Natural killer cell (primary cell): Measurements from ENCODE around the gene DOCK9. TPM values are rescaled to one million over a fixed set of nuclear protein-coding genes. Genes with fewer than 3 reads are reported as not detected.

Experiments used
- ATAC-seq, 3 donors: fragments of 150-1000 bp in 2 of 3; fragments of 200-7000 bp in 1 of 3; cut with Tn5 transposase; 1 replicate in 1 of 3; 2 replicates in 2 of 3; pipeline ENCODE4 v1.10.0; 2021; ENCODE audit warnings: mild to moderate bottlenecking in 2 of 3, moderate library complexity in 2 of 3
- DNase-seq, 2 donors: peaks; one replicate each; pipeline versions ENCODE4 v3.0.0 to v3.0.0-alpha.2; 2013 to 2021; ENCODE audit warnings: mixed read lengths in 1 of 2
- H3K27ac ChIP-seq: one replicate; pipeline ENCODE4 v1.5.1; 2013; ENCODE audit warnings: mild to moderate bottlenecking, low read length
- H3K27me3 ChIP-seq: one replicate; pipeline ENCODE4 v1.6.1; 2013; ENCODE audit warnings: low read length; ENCODE audit not compliant: control insufficient read depth, insufficient read depth
- H3K36me3 ChIP-seq: one replicate; pipeline ENCODE4 v1.6.1; 2013; ENCODE audit warnings: low read length; ENCODE audit not compliant: control insufficient read depth, insufficient read depth
- H3K4me1 ChIP-seq: one replicate; pipeline ENCODE4 v1.6.1; 2013; ENCODE audit warnings: low read length; ENCODE audit not compliant: control insufficient read depth, insufficient read depth
- H3K4me3 ChIP-seq: one replicate; pipeline ENCODE4 v1.5.1; 2013; ENCODE audit warnings: low read length
- H3K9me3 ChIP-seq: one replicate; pipeline ENCODE4 v1.6.1; 2013; ENCODE audit warnings: low read length; ENCODE audit not compliant: control insufficient read depth, insufficient read depth
- H3K27ac Mint-ChIP-seq, 2 donors: one replicate each; pipeline ENCODE4 v1.8.0; 2022; ENCODE audit warnings: mild to moderate bottlenecking in 2 of 2, mixed read lengths in 2 of 2, moderate library complexity in 1 of 2
- H3K27me3 Mint-ChIP-seq, 2 donors: one replicate each; pipeline ENCODE4 v1.8.0; 2022; ENCODE audit warnings: low read depth in 2 of 2, mixed read lengths in 2 of 2
- H3K36me3 Mint-ChIP-seq: one replicate; pipeline ENCODE4 v1.8.0; 2022; ENCODE audit warnings: mixed read lengths
- H3K4me1 Mint-ChIP-seq, 2 donors: one replicate each; pipeline ENCODE4 v1.8.0; 2022; ENCODE audit warnings: mixed read lengths in 2 of 2
- H3K4me3 Mint-ChIP-seq: one replicate; pipeline ENCODE4 v1.8.0; 2022; ENCODE audit warnings: mild to moderate bottlenecking, moderate library complexity, mixed read lengths
- H3K9me3 Mint-ChIP-seq, 2 donors: one replicate each; pipeline ENCODE4 v1.8.0; 2022; ENCODE audit warnings: mixed read lengths in 2 of 2
- CTCF ChIP-seq: fragments of 200-600 bp; IDR thresholded peaks from one replicate; pipeline ENCODE4 v1.8.0; 2022; ENCODE audit warnings: antibody characterized with exemption
- WGBS: methylation state at CpG from one replicate; pipeline ENCODE4 v1.1.7; 2013; ENCODE audit warnings: missing lambda C conversion rate; ENCODE audit not compliant: insufficient coverage; 5-methylcytosine and 5-hydroxymethylcytosine counted together
- intact Hi-C: fragments of 100-400 bp; cut with micrococcal nuclease; formaldehyde crosslinking; loops from one replicate; pipeline ENCODE4 v1.14.2; 2022
- total RNA-seq, 4 donors: library from RNA; stranded (reverse); fragments of 120-200 nt in 1 of 4; gene quantifications; one replicate each; pipeline versions ENCODE4 v1.2.3 to v1.2.4, GENCODE V29; 2013 to 2022

The DOCK9 gene
- total RNA-seq, 3 donors from 2014 or later (not counting 1 experiment from before 2014, with no cell fraction given), result 31.5 to 42.5 (median 40.9) TPM

DNA sequence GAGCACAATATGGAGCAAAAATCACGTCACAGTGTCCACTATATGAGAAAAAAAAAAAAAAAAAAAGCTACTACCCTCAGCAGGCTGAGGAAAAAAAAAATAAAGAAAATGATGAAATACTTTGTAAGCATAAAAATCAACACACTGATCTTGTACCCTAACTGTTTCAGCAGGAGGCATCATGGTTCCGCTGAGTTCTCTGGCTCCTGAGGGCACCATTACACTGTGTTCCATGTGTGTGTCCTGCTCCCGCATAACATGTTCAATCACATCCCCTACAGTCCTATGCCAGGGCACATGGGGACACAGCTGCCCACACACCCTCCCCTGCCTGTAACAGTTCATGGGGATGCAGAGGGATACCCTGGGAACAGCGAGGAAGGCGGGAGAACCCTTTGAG lies 33.5 kb downstream of the DOCK9 start:
- no peak overlapping the region for H3K27ac Mint-ChIP-seq
- no peaks in the 10 kb centered on the region for H3K4me1 ChIP-seq
- no peaks in the 10 kb centered on the region for H3K27me3 ChIP-seq
- no peaks in the 10 kb centered on the region for H3K9me3 ChIP-seq
- H3K36me3 ChIP-seq, result no peaks in the 10 kb centered on the region
- no peak overlapping the region for H3K4me3 ChIP-seq
- ATAC-seq, result no peak
- peaks cover 0 to 8% of the 10 kb centered on the region in 2 donors for H3K4me1 Mint-ChIP-seq
- H3K27ac ChIP-seq, result no peak overlapping the region
- DNase-seq, result no peak
- no peak overlapping the region for H3K4me3 Mint-ChIP-seq
- H3K9me3 Mint-ChIP-seq, result no peaks in the 10 kb centered on the region
- H3K27me3 Mint-ChIP-seq, result no peaks in the 10 kb centered on the region
- 96% methylated on average over 4 of the region's 5 CpGs for WGBS
- intact Hi-C loops, result no loop called here
- no peak for TF ChIP-seq CTCF
- no peaks in the 10 kb centered on the region for H3K36me3 Mint-ChIP-seq

- peaks cover 0 to 8% of the 10 kb centered on the region in 2 donors for H3K4me1 Mint-ChIP-seq
These were observed 34.9 kb downstream of the DOCK9 start for GRCh38 chr13:98942997-98943396.

GRCh38 chr13:98942485-98942884 lies 35.4 kb downstream of the DOCK9 start:
- Histone ChIP-seq H3K4me3 (no peak overlapping the region), H3K27me3 (no peaks in the 10 kb centered on the region), H3K9me3 (no peaks in the 10 kb centered on the region), H3K27ac (no peak overlapping the region), H3K4me1 (no peaks in the 10 kb centered on the region), H3K36me3 (no peaks in the 10 kb centered on the region)
- H3K36me3 Mint-ChIP-seq, result no peaks in the 10 kb centered on the region
- H3K4me1 Mint-ChIP-seq, result peaks cover 0 to 8% of the 10 kb centered on the region in 2 donors
- H3K27ac Mint-ChIP-seq, result no peak overlapping the region
- H3K4me3 Mint-ChIP-seq, result no peak overlapping the region
- DNase-seq (no peak), ATAC-seq (peak in 1 of 3 donors; percentile 25)
- H3K9me3 Mint-ChIP-seq, result no peaks in the 10 kb centered on the region
- intact Hi-C loops, result no loop called here
- no peaks in the 10 kb centered on the region for H3K27me3 Mint-ChIP-seq
- WGBS, result 98% methylated on average over 6 of the region's 7 CpGs
- TF ChIP-seq CTCF, result no peak

More at GRCh38 chr13:98942997-98943396, 34.9 kb downstream of the DOCK9 start:
- no peak for TF ChIP-seq CTCF
- Mint-ChIP-seq H3K4me3 (no peak overlapping the region), H3K27ac (no peak overlapping the region), H3K36me3 (no peaks in the 10 kb centered on the region), H3K27me3 (no peaks in the 10 kb centered on the region), H3K9me3 (no peaks in the 10 kb centered on the region)
- no peaks in the 10 kb centered on the region for H3K4me1 ChIP-seq
- intact Hi-C loops, result no loop called here
- no peak for ATAC-seq
- DNase-seq, result no peak
- WGBS, result 80% methylated on average over 3 of the region's 3 CpGs
- no peaks in the 10 kb centered on the region for H3K27me3 ChIP-seq
- H3K27ac ChIP-seq, result no peak overlapping the region
- H3K36me3 ChIP-seq, result no peaks in the 10 kb centered on the region
- no peaks in the 10 kb centered on the region for H3K9me3 ChIP-seq
- no peak overlapping the region for H3K4me3 ChIP-seq

GRCh38 chr13:98941536-98941935 lies 36.3 kb downstream of the DOCK9 start:
- no peaks in the 10 kb centered on the region for H3K27me3 ChIP-seq
- no peak overlapping the region for H3K27ac ChIP-seq
- 96% methylated on average over 4 of the region's 4 CpGs for WGBS
- Mint-ChIP-seq H3K4me1 (peaks cover 0 to 3% of the 10 kb centered on the region in 2 donors), H3K27me3 (no peaks in the 10 kb centered on the region), H3K4me3 (no peak overlapping the region), H3K36me3 (no peaks in the 10 kb centered on the region), H3K27ac (no peak overlapping the region), H3K9me3 (no peaks in the 10 kb centered on the region)
- TF ChIP-seq CTCF, result no peak
- no peaks in the 10 kb centered on the region for H3K36me3 ChIP-seq
- no peaks in the 10 kb centered on the region for H3K4me1 ChIP-seq
- ATAC-seq (no peak), DNase-seq (no peak)
- H3K4me3 ChIP-seq, result no peak overlapping the region
- intact Hi-C loops, result no loop called here
- no peaks in the 10 kb centered on the region for H3K9me3 ChIP-seq
